ENCODE data around the gene RUNX3. TPM values are rescaled to one million over a fixed set of nuclear protein-coding genes. Genes with fewer than 3 reads are reported as not detected.
"Not testable (repeated sequence)": the region's sequence is repeated elsewhere in the genome, so short reads cannot be mapped to it uniquely, and the experiment has no call there.

Gene RUNX3
- polyA plus RNA-seq, 12 donors, result 0.29 to 29.3 (median 0.62) TPM; not detected in 2

- DNase-seq, result no peak
These were observed 15.6 kb downstream of the RUNX3 start for GRCh38 chr1:24914226-24915069.

- DNase-seq, result no peak
These were observed 16.4 kb downstream of the RUNX3 start for GRCh38 chr1:24913616-24914225.

GRCh38 chr1:24913274-24913604 lies 16.8 kb downstream of the RUNX3 start:
- DNase-seq, result no peak

GRCh38 chr1:24912376-24913273 lies 17.5 kb downstream of the RUNX3 start:
- no peak for DNase-seq

GRCh38 chr1:24911651-24912155 lies 18.4 kb downstream of the RUNX3 start:
- DNase-seq, result no peak

- DNase-seq, result no peak
These were observed 19.1 kb downstream of the RUNX3 start for GRCh38 chr1:24910751-24911650.

GRCh38 chr1:24910210-24910609 lies 19.9 kb downstream of the RUNX3 start:
- no peak for DNase-seq

GRCh38 chr1:24909388-24909898 lies 20.6 kb downstream of the RUNX3 start:
- no peak for DNase-seq

- DNase-seq, result no peak
These were observed 21.4 kb downstream of the RUNX3 start for GRCh38 chr1:24908591-24909259.

GRCh38 chr1:24907587-24908294 lies 22.3 kb downstream of the RUNX3 start:
- DNase-seq, result not testable (repeated sequence)

GRCh38 chr1:24906760-24907490 lies 23.2 kb downstream of the RUNX3 start:
- no peak for DNase-seq

- no peak for DNase-seq
These were observed 23.9 kb downstream of the RUNX3 start for GRCh38 chr1:24905979-24906720.

GRCh38 chr1:24905355-24905978 lies 24.6 kb downstream of the RUNX3 start:
- no peak for DNase-seq

GRCh38 chr1:24904731-24905354 lies 25.2 kb downstream of the RUNX3 start:
- DNase-seq, result no peak

- DNase-seq, result no peak
These were observed 25.9 kb downstream of the RUNX3 start for GRCh38 chr1:24903955-24904730.

GRCh38 chr1:24903560-24903954 lies 26.5 kb downstream of the RUNX3 start:
- no peak for DNase-seq

Measured in muscle of arm (tissue), 12 donors.